ENCODE measurements around the gene LYAR.

DNA sequence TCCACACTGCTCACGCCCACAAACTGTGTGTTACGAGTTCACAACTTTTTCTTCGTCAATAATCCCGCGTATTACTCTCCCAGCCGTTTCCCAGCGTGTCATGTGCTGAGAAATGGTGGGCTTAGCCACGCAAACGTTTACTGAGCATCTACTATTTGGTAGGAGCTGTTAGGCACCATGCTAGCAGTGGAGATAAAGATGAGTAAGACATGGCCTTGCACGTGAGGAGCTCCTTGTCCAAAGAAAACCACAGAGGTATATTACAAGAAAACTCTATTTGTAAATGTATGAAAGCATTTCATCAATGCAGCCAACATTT is 41.1 kb downstream of the LYAR start:
- TF ChIP-seq, protein P1, sequence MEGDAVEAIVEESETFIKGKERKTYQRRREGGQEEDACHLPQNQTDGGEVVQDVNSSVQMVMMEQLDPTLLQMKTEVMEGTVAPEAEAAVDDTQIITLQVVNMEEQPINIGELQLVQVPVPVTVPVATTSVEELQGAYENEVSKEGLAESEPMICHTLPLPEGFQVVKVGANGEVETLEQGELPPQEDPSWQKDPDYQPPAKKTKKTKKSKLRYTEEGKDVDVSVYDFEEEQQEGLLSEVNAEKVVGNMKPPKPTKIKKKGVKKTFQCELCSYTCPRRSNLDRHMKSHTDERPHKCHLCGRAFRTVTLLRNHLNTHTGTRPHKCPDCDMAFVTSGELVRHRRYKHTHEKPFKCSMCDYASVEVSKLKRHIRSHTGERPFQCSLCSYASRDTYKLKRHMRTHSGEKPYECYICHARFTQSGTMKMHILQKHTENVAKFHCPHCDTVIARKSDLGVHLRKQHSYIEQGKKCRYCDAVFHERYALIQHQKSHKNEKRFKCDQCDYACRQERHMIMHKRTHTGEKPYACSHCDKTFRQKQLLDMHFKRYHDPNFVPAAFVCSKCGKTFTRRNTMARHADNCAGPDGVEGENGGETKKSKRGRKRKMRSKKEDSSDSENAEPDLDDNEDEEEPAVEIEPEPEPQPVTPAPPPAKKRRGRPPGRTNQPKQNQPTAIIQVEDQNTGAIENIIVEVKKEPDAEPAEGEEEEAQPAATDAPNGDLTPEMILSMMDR (conservative IDR thresholded peaks at IDR 0.05) = no peak
- TF ChIP-seq ZFX (IDR thresholded peaks at IDR 0.05) = no peak
